ENCODE data around the gene WNK1. TPM values are rescaled to one million over a fixed set of nuclear protein-coding genes. Genes with fewer than 3 reads are reported as not detected.

WNK1 gene
- total RNA-seq, 4 donors from 2014 or later: 222 to 407 (median 322) TPM

DNA sequence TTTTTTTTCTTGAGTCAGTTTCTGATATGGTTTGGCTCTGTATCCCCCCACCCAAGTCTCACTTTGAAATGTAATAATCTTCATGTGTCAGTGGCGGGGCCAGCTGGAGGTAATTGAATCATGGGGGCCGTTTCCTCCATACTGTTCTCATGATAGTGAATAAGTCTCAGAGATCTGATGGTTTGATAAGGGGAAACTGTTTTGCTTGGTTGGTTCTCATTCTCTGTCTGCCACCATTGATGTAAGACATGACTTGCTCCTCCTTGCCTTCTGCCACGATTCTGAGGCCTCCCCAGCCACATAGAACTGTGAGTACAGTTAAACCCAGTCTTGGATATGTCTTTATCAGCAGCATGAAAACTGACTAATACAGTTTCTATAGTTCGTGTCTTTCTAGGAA is 42.9 kb downstream of the WNK1 start:
- DNase-seq (ENCODE audit: low spot score) (no peak), ATAC-seq (ENCODE audit: low FRiP score) (no peak)
- TF ChIP-seq, protein P1, sequence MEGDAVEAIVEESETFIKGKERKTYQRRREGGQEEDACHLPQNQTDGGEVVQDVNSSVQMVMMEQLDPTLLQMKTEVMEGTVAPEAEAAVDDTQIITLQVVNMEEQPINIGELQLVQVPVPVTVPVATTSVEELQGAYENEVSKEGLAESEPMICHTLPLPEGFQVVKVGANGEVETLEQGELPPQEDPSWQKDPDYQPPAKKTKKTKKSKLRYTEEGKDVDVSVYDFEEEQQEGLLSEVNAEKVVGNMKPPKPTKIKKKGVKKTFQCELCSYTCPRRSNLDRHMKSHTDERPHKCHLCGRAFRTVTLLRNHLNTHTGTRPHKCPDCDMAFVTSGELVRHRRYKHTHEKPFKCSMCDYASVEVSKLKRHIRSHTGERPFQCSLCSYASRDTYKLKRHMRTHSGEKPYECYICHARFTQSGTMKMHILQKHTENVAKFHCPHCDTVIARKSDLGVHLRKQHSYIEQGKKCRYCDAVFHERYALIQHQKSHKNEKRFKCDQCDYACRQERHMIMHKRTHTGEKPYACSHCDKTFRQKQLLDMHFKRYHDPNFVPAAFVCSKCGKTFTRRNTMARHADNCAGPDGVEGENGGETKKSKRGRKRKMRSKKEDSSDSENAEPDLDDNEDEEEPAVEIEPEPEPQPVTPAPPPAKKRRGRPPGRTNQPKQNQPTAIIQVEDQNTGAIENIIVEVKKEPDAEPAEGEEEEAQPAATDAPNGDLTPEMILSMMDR (IDR thresholded peaks at IDR 0.05): no peak

DNA sequence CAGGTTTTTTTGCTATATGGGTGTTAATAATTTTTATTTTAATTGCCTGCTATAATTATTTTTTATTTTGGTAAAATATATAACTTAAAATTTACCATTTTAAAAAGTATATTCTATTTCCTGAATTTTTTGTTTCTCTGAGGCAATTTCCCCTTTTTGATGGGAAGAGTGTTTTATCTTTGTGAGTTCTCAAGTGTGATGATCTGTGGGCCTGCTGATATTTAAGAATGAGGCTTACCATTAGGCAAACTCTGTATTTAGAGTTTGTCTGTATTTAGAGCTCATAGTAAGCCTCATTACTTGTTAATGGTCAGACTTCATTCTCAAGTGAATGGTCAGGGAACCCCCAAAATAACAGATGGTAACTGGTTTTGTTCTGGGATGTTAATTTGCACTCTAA is 48.0 kb downstream of the WNK1 start:
- TF ChIP-seq, protein P1 (IDR thresholded peaks at IDR 0.05): no peak
- DNase-seq (ENCODE audit: low spot score) (no peak), ATAC-seq (ENCODE audit: low FRiP score) (no peak)

DNA sequence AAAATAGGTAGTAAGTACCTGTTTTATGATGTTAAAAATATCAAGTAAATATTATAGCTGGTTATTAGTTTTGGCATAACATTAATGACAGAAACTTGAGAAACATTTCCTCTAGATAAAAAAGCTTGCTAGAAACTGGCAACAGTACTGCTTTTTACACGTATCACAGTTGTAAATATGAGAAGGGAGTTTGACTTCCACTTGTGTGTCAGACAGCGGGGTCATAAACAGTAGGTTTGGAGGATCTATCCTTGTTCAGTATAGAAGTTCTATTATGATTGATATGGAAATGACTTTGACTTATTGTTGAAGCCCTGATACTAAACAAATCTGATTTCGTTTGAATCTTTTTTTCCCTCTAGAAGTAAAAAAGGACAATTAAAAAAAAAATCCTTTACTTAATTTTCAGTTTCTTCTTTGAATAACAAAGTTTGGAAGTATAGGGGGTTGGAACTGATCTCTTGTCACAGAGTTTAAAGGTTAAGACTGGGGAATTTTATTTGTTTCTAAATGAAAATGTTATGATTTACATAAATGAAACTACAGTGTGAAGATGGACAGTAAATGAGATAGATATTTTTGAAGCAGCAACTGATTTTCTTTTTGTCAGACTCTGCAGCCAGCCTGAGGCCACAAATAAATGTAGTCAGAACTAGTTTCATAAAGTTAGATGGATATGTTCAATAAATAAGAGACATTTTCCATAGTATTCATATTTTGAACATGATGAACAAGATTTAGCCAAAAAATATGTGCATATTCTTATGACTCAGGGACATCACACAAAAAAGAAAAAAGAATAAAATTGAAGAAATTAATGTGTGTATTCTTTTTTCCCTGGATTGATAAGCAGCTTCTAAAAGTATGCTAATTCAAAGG is 50.1 kb downstream of the WNK1 start:
- TF ChIP-seq, protein P1 (IDR thresholded peaks at IDR 0.05): no peak
- DNase-seq (ENCODE audit: low spot score): no peak
- no peak for ATAC-seq (ENCODE audit: low FRiP score)

DNA sequence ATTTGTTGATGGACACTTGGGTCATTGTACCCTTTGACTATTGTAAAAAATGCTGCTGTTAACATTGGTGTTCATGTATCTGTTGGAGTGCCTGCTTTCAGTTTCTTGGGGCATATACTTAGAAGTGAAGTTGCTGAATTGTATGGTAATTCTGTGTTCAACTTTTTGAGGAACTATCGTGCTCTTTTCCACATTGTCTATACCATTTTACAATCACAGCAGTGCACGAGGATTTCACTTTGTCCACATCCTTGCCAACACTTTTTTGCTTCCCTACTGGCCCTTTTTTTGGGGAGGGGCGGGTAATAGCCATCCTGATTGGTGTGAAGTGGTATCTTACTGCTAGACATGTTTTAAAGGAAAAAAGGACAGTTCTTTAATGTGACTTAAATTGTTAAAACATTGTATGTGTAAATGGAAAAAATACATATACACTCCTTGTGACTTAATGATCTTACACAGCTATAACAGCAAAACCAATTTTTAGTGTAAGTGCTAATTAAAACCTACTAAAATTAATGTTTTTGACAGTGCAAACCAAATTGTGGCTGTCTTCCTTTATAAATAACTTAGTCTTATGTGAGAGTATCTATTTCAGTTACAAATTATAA is 52.7 kb downstream of the WNK1 start:
- ATAC-seq (ENCODE audit: low FRiP score) (no peak), DNase-seq (ENCODE audit: low spot score) (no peak)
- TF ChIP-seq, protein P1 (IDR thresholded peaks at IDR 0.05): no peak

DNA sequence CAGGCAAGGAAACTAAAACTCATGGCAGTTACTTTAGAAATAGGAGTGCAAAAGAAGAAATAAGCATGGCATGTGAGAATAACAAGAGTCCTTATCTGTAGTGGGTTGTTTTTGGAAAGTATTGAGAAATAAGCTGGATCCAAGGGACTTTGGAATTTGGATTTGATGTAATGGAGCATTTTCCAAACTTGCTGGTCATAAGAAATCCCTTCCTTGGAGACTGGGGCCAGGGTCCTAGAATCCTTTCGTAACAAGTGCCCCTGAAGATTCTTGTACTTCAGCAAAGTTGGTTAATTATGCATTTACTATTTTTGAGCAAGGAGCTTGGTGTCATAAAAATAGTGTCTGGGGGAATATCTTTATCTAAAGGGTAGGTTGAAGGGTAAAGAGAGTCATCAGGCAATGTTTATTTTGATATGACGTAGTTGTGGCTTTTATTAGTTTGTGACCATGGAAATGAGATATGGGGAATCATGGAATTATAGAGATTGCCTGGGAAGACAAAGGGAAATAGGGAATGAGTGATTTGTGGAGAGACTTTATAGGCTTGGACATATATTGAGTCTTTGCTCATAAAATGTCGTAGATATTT is 53.9 kb downstream of the WNK1 start:
- DNase-seq (ENCODE audit: low spot score) (no peak), ATAC-seq (ENCODE audit: low FRiP score) (no peak)
- TF ChIP-seq, protein P1 (IDR thresholded peaks at IDR 0.05): no peak

DNA sequence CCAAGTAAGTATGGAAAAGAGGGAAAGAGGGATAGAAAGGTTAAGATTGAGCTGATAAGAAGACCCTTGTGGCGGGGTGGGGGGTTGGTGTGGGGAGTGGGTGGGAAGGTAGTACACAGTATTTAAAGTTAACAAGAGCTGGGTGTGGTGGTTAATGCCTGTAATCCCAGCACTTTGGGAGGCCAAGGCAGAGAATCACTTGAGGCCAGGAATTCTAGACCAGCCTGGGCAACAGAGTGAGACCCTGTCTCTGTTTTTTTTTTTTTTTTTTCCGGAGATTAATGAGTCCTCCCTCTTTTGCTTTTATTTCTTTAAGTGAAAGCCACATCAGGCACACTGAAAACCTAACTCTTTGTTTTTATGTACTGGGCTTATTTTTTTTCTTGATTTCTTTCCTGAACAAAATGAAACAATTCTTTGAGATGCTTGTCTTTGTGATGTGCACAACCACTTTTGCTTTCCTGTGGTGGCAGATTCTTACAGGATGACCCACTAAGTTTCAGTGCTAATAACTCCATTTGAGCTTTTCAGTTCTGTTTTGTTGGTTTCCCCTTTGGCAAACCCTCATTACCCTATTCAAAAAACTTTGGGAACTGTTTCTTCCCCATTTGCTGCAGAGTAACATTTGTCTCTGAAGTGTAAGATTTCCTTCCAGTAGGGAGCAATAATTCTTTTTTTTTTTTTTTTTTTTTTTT is 54.8 kb downstream of the WNK1 start:
- no peak for ATAC-seq (ENCODE audit: low FRiP score)
- TF ChIP-seq, protein P1 (IDR thresholded peaks at IDR 0.05): no peak
- DNase-seq (ENCODE audit: low spot score): no peak
